ENCODE results near the gene TRHDE. TPM values are rescaled to one million over a fixed set of nuclear protein-coding genes. Genes with fewer than 3 reads are reported as not detected.
"Not testable (repeated sequence)": the region's sequence is repeated elsewhere in the genome, so short reads cannot be mapped to it uniquely, and the experiment has no call there.

TRHDE gene
- total RNA-seq, 1 donor from 2014 or later = 0.51 TPM

GRCh38 chr12:72692338-72692737, 420.2 kb downstream of the TRHDE start:
- H3K9me3 Mint-ChIP-seq = peaks cover 2% of the 10 kb centered on the region
- no peak for TF ChIP-seq CTCF (conservative IDR thresholded peaks at IDR 0.05)

GRCh38 chr12:72694193-72694592, 422.0 kb downstream of the TRHDE start:
- peaks cover 6% of the 10 kb centered on the region for H3K9me3 Mint-ChIP-seq
- DNase-seq (ENCODE audit: low read depth, low spot score) = no peak
- no peaks in the 10 kb centered on the region for H3K4me1 Mint-ChIP-seq
- no peak for TF ChIP-seq CTCF (conservative IDR thresholded peaks at IDR 0.05)
- no peak overlapping the region for H3K4me3 Mint-ChIP-seq
- no peaks in the 10 kb centered on the region for H3K36me3 Mint-ChIP-seq (ENCODE audit: low read depth)
- no peak overlapping the region for H3K27ac Mint-ChIP-seq (ENCODE audit: unreplicated experiment)
- no peaks in the 10 kb centered on the region for H3K27me3 Mint-ChIP-seq (ENCODE audit: low read depth)

More at GRCh38 chr12:72692338-72692737, 420.2 kb downstream of the TRHDE start:
- no peaks in the 10 kb centered on the region for H3K4me1 Mint-ChIP-seq
- H3K4me3 Mint-ChIP-seq = no peak overlapping the region
- H3K27ac Mint-ChIP-seq (ENCODE audit: unreplicated experiment) = no peak overlapping the region
- H3K27me3 Mint-ChIP-seq (ENCODE audit: low read depth) = no peaks in the 10 kb centered on the region
- DNase-seq (ENCODE audit: low read depth, low spot score) = no peak
- no peaks in the 10 kb centered on the region for H3K36me3 Mint-ChIP-seq (ENCODE audit: low read depth)

- H3K27ac Mint-ChIP-seq (ENCODE audit: unreplicated experiment) = no peak overlapping the region
- TF ChIP-seq CTCF (conservative IDR thresholded peaks at IDR 0.05) = no peak
- H3K27me3 Mint-ChIP-seq (ENCODE audit: low read depth) = no peaks in the 10 kb centered on the region
- no peaks in the 10 kb centered on the region for H3K4me1 Mint-ChIP-seq
- peaks cover 6% of the 10 kb centered on the region for H3K9me3 Mint-ChIP-seq
- no peak for DNase-seq (ENCODE audit: low read depth, low spot score)
- H3K36me3 Mint-ChIP-seq (ENCODE audit: low read depth) = no peaks in the 10 kb centered on the region
- no peak overlapping the region for H3K4me3 Mint-ChIP-seq
Measured at GRCh38 chr12:72699362-72699761, 427.2 kb downstream of the TRHDE start.

GRCh38 chr12:72712025-72712424, 439.9 kb downstream of the TRHDE start:
- not testable (repeated sequence) for H3K9me3 Mint-ChIP-seq; H3K36me3 Mint-ChIP-seq (ENCODE audit: low read depth); H3K4me1 Mint-ChIP-seq; H3K27me3 Mint-ChIP-seq (ENCODE audit: low read depth); H3K4me3 Mint-ChIP-seq; DNase-seq (ENCODE audit: low read depth, low spot score)
- peak overlapping the region; percentile 47 for H3K27ac Mint-ChIP-seq (ENCODE audit: unreplicated experiment)

- Mint-ChIP-seq H3K4me3 (no peak overlapping the region), H3K27ac (ENCODE audit: unreplicated experiment) (peak overlapping the region; percentile 57), H3K27me3 (ENCODE audit: low read depth) (no peaks in the 10 kb centered on the region), H3K9me3 (peaks cover 6% of the 10 kb centered on the region), H3K4me1 (peaks cover 13% of the 10 kb centered on the region), H3K36me3 (ENCODE audit: low read depth) (no peaks in the 10 kb centered on the region)
- TF ChIP-seq CTCF (conservative IDR thresholded peaks at IDR 0.05) = no peak
- no peak for DNase-seq (ENCODE audit: low read depth, low spot score)
Measured at GRCh38 chr12:72716221-72716620, 444.1 kb downstream of the TRHDE start.

- peaks cover 9% of the 10 kb centered on the region for H3K9me3 Mint-ChIP-seq
- peaks cover 13% of the 10 kb centered on the region for H3K4me1 Mint-ChIP-seq
- H3K27me3 Mint-ChIP-seq (ENCODE audit: low read depth) = no peaks in the 10 kb centered on the region
- H3K27ac Mint-ChIP-seq (ENCODE audit: unreplicated experiment) = no peak overlapping the region
- TF ChIP-seq CTCF (conservative IDR thresholded peaks at IDR 0.05) = no peak
- no peaks in the 10 kb centered on the region for H3K36me3 Mint-ChIP-seq (ENCODE audit: low read depth)
- DNase-seq (ENCODE audit: low read depth, low spot score) = no peak
- H3K4me3 Mint-ChIP-seq = no peak overlapping the region
Measured at GRCh38 chr12:72717036-72717435, 444.9 kb downstream of the TRHDE start.

Measured in neural crest cell (in vitro differentiated cells).